Cerebellar nuclear complex (tissue), 1 donor: Measurements from ENCODE around the gene STK17B.
"Not testable (repeated sequence)": the region's sequence is repeated elsewhere in the genome, so short reads cannot be mapped to it uniquely, and the experiment has no call there.

Experiments
- DNase-seq, 2 experiments: peaks; one replicate each; lab custom pipeline; 2025; lab: John Stamatoyannopoulos, UW

Gene STK17B

GRCh38 chr2:196113061-196113974 is 58.1 kb downstream of the STK17B start:
- no peak for DNase-seq

GRCh38 chr2:196112418-196113034 is 58.9 kb downstream of the STK17B start:
- DNase-seq: no peak

- no peak for DNase-seq
Observed at GRCh38 chr2:196108604-196109003, 62.8 kb downstream of the STK17B start.

DNA sequence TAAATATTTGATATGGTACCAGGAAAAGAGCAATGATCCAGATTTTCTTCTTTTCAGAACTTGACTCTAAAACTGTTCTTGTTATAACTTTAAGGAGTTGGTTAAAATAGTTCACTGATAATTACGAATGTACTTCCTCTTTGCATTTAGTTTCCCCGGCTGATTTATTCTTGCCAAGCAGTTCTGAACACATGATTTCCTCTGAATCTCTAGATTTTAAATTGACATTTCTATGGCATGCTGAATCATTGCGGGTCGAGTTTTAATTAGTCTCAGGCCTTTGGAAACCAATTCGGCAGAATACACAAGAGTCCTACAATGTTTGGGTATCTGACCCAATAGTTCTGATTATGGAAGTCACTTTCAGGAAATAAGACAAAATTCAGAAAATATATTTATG is 65.4 kb downstream of the STK17B start:
- no peak for DNase-seq

GRCh38 chr2:196104066-196104465 is 67.3 kb downstream of the STK17B start:
- DNase-seq: no peak

- DNase-seq: no peak
Observed at GRCh38 chr2:196103626-196104025, 67.8 kb downstream of the STK17B start.

GRCh38 chr2:196101325-196101991 is 69.9 kb downstream of the STK17B start:
- no peak for DNase-seq

DNA sequence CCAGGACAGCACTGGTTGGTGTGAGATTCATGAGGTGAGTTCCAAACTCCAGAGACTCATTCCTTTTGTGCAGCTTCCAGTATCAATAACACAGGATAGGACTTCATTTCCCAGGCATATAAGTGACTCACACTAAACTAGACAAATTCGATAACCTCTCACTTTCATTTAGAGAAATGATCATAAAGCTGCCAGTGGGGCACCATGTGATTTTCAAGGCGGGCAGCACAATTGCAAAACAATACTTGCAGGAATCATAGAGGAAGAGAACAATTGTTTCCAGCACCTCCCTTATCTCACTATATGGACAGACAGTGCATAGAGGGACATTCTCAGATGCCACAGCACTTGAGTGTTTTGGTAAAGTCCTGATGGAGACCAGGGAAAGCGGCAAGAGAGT is 71.5 kb downstream of the STK17B start:
- DNase-seq: no peak

- DNase-seq: no peak
Observed at GRCh38 chr2:196097864-196098660, 73.3 kb downstream of the STK17B start.

GRCh38 chr2:196096982-196097745 is 74.2 kb downstream of the STK17B start:
- no peak for DNase-seq

- DNase-seq: no peak
Observed at GRCh38 chr2:196096264-196096663, 75.1 kb downstream of the STK17B start.

- not testable (repeated sequence) for DNase-seq
Observed at GRCh38 chr2:196089448-196089847, 81.9 kb downstream of the STK17B start.

DNA sequence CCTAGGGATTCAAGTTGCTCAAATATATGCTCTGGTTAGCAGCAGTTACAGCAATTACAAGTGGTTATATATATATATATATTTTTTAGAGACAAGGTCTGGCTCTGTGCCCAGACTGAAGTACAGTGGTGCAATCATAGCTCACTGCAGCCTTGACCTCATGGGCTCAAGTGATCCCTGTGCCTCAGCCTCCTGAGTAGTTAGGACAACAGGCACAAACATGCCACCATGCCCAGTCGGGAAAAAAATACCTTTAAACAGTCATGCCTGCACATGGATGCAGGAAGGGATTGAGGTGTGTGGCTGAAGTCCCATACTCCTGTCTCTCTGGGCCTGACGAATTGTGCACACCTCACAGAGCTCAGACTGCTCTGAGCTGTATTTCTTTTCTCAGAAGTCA is 83.2 kb downstream of the STK17B start:
- DNase-seq: no peak

DNA sequence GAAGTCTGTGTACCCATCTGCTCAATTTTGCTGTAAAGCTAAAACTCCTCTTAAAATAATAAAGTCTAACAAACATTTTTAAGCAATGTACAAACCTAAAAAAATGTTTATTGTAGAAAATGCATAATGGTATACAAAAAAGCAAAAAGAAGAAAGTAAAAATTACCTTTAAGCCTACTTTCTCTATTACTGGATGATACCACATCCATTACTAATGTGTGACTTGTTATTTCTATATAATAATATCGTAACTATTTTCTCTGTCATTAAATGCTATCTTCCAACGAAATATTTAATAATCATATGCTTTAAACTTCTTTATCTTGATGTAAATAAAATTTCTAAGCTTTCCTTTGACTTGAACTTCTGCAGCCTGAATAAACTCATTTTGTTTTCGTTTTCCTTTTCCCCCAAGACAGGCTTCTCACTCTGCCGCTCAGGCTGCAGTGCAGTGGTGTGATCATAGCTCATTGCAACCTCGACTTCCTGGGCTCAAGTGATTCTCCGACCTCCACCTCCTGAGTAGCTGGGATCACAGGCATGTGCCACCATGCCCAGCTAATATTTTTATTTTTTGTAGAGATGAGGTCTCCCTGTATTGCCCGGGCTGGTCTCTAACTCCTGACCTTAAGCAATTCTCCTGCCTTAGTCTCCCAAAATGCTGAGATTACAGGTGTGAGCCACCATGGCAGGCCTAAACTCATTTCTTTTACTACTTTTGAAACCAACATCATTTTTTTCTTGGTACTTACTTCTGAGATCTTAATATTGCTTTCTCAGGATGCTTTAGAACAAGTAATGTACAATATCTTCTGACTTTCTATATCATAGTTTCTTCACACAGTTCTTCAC is 84.6 kb downstream of the STK17B start:
- DNase-seq: no peak

DNA sequence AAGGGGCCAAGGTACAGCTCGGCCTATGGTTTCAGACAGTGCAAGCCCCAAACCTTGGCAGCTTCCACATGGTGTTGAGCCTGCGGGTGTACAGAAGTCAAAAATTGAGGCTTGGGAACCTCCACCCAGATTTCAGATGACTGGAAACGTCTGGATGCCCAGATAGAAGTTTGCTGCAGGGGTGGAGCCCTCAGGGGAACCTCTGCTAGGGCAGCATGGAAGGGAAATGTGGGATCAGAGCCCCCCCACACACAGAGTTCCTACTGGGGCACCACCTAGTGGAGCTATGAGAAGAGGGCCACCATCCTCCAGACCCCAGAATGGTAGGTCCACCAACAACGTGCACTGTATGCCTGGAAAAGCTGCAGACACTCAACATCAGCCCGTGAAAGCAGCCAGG is 87.8 kb downstream of the STK17B start:
- no peak for DNase-seq
